IPS DF 6.9 (cell line): ENCODE data around the gene DUSP11.
"Not testable (repeated sequence)": the region's sequence is repeated elsewhere in the genome, so short reads cannot be mapped to it uniquely, and the experiment has no call there.

Source experiments
- DNase-seq: peaks from one replicate; pipeline ENCODE4 v3.0.0-alpha.2; 2013; ENCODE audit warnings: low read depth, low spot score
- H3K27ac ChIP-seq: one replicate; pipeline ENCODE4 v1.5.1; 2013; ENCODE audit warnings: low read length, control low read depth
- H3K27me3 ChIP-seq: 2 replicates; pipeline ENCODE4 v1.6.1; 2013; ENCODE audit warnings: mild to moderate bottlenecking, low read length; ENCODE audit not compliant: control insufficient read depth, insufficient read depth
- H3K36me3 ChIP-seq: 2 replicates; pipeline ENCODE4 v1.6.1; 2013; ENCODE audit warnings: low read length; ENCODE audit not compliant: control insufficient read depth, insufficient read depth
- H3K4me1 ChIP-seq: 2 replicates; pipeline ENCODE4 v1.6.1; 2013; ENCODE audit warnings: low read length; ENCODE audit not compliant: control insufficient read depth, insufficient read depth
- H3K4me3 ChIP-seq: 2 replicates; pipeline ENCODE4 v1.5.1; 2013; ENCODE audit warnings: mild to moderate bottlenecking, low read length
- H3K9me3 ChIP-seq: 2 replicates; pipeline ENCODE4 v1.6.1; 2013; ENCODE audit warnings: low read length, inconsistent platforms; ENCODE audit not compliant: control insufficient read depth, insufficient read depth
- WGBS: extraction: QIAGEN DNeasy Blood & Tissue Kit; methylation state at CpG from one replicate; pipeline ENCODE4 v1.1.7; 2013; ENCODE audit warnings: mixed read lengths, missing lambda C conversion rate; ENCODE audit not compliant: insufficient read length, insufficient coverage; 5-methylcytosine and 5-hydroxymethylcytosine counted together

The DUSP11 gene

GRCh38 chr2:73776381-73776780, 3.5 kb downstream of the DUSP11 start:
- no CpG with 5 or more reads among the region's 4 CpGs for WGBS
- DNase-seq: no peak

DNA sequence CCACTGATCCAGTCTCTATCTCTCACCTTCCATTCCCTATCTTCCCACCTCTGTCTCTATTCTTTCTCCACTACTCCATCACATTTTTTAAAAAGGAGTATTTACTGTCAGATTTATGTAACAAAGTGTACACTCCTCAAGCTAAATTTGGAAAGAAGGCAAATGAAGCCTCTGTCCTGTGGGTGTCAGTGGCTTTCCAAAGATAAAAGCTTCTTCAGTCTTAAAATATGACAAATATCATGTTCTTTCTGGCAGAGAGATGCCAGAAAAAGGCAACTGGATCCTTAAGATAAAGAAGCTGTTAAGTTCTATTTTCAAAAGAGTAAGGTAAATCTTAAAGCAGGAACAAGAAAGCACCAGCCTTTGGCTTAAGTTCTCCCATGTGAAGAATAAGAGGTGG, 7.1 kb downstream of the DUSP11 start:
- Histone ChIP-seq H3K9me3 (no peaks in the 10 kb centered on the region), H3K27ac (no peak overlapping the region), H3K4me1 (no peaks in the 10 kb centered on the region), H3K36me3 (no peaks in the 10 kb centered on the region), H3K4me3 (no peak overlapping the region), H3K27me3 (no peaks in the 10 kb centered on the region)
- no peak for DNase-seq

More at GRCh38 chr2:73776381-73776780, 3.5 kb downstream of the DUSP11 start:
- Histone ChIP-seq H3K27me3 (no peaks in the 10 kb centered on the region), H3K9me3 (no peaks in the 10 kb centered on the region), H3K36me3 (no peaks in the 10 kb centered on the region), H3K4me1 (no peaks in the 10 kb centered on the region), H3K4me3 (no peak overlapping the region), H3K27ac (no peak overlapping the region)

DNA sequence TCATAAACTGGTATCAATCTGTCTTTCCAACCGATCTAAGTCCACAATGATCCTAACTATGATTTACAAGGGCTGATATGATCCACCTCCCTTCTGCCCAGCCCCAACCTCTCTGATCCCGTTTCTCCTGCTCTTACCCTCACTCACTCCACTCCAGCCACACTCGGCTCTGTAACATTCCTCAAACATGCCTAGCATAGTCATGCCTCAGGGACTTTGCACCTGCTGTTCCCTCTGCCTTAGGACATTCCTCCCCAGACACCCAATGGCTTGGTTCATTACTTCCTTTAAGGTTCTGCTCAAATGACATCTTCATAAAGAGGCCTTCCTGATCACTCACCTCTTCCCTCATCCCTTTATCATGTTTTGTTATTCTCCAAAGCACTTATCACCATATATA, 9.2 kb downstream of the DUSP11 start:
- H3K4me3 ChIP-seq: no peak overlapping the region
- H3K4me1 ChIP-seq: no peaks in the 10 kb centered on the region
- no peaks in the 10 kb centered on the region; the same call in 1 of the 2 replicates for H3K36me3 ChIP-seq
- WGBS: no CpG with 5 or more reads among the region's 3 CpGs
- H3K9me3 ChIP-seq: no peaks in the 10 kb centered on the region
- no peaks in the 10 kb centered on the region for H3K27me3 ChIP-seq
- DNase-seq: no peak
- no peak overlapping the region for H3K27ac ChIP-seq

GRCh38 chr2:73766994-73767393, 12.9 kb downstream of the DUSP11 start:
- Histone ChIP-seq H3K9me3 (no peaks in the 10 kb centered on the region), H3K27me3 (no peaks in the 10 kb centered on the region), H3K4me3 (no peak overlapping the region), H3K27ac (no peak overlapping the region), H3K36me3 (peaks cover 2% of the 10 kb centered on the region; the same call in 1 of the 2 replicates), H3K4me1 (no peaks in the 10 kb centered on the region)
- DNase-seq: no peak
- WGBS: 100% methylated on average over 3 of the region's 4 CpGs

GRCh38 chr2:73766349-73766748, 13.6 kb downstream of the DUSP11 start:
- Histone ChIP-seq H3K36me3 (peaks cover 2% of the 10 kb centered on the region; the same call in 1 of the 2 replicates), H3K4me1 (no peaks in the 10 kb centered on the region), H3K9me3 (no peaks in the 10 kb centered on the region), H3K4me3 (no peak overlapping the region), H3K27ac (no peak overlapping the region), H3K27me3 (no peaks in the 10 kb centered on the region)
- no CpG with 5 or more reads among the region's 1 CpG for WGBS
- no peak for DNase-seq

DNA sequence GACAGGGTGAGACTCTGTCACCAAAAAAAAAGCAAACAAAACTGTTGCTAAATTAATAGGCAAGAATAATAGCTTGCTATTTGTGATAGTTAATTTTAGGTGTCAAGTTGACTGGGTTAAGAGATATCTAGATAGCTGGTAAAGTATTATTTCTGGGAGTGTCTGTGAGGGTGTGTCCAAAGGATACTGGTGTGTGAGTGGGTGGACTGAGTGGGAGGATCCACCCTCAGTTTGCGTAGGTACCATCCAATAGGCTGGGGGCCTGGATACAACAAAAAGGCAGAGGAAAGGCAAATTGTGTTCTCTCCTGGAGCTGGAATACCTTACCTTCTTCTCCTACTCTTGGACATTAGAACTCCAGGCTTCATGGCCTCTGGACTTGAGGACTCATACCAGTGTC, 15.0 kb downstream of the DUSP11 start:
- no peaks in the 10 kb centered on the region for H3K4me1 ChIP-seq
- no CpG with 5 or more reads among the region's 1 CpG for WGBS
- H3K27me3 ChIP-seq: no peaks in the 10 kb centered on the region
- no peaks in the 10 kb centered on the region for H3K9me3 ChIP-seq
- no peak overlapping the region for H3K27ac ChIP-seq
- H3K4me3 ChIP-seq: no peak overlapping the region
- peaks cover 2% of the 10 kb centered on the region; the same call in 1 of the 2 replicates for H3K36me3 ChIP-seq
- no peak for DNase-seq

GRCh38 chr2:73762571-73762970, 17.3 kb downstream of the DUSP11 start:
- Histone ChIP-seq H3K9me3 (no peaks in the 10 kb centered on the region), H3K27ac (no peak overlapping the region), H3K4me1 (no peaks in the 10 kb centered on the region), H3K36me3 (peaks cover 2% of the 10 kb centered on the region; the same call in 1 of the 2 replicates), H3K4me3 (no peak overlapping the region), H3K27me3 (no peaks in the 10 kb centered on the region)
- WGBS: no CpG with 5 or more reads among the region's 1 CpG
- no peak for DNase-seq

DNA sequence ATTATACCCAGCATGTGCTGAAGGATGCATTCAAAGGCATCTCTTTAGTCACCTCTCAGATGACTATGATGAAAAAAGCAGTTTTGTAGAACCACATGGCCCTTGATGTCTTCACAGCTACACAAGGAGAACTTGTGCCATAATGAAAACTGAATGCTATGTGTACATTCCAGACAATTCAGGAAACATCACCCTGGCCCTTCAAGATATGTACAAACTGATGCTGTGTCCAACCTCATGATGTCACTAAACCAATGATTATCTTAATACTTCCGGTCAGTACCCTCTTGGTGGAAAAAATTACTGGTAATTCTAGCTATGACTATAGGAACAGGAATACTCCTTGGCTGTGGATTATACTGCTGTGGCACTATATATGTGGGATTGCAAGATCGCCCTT, 20.0 kb downstream of the DUSP11 start:
- WGBS: no CpG with 5 or more reads among the region's 2 CpGs
- no peaks in the 10 kb centered on the region for H3K4me1 ChIP-seq
- H3K9me3 ChIP-seq: no peaks in the 10 kb centered on the region; the same call in none of the 2 replicates
- H3K27me3 ChIP-seq: 0 out of 2 replicates have a peak, but pooled peaks cover 1% of the 10 kb centered on the region
- H3K4me3 ChIP-seq: no peak overlapping the region
- H3K27ac ChIP-seq: no peak overlapping the region
- peaks cover 3% of the 10 kb centered on the region; the same call in 1 of the 2 replicates for H3K36me3 ChIP-seq
- no peak for DNase-seq

GRCh38 chr2:73759285-73759764, 20.6 kb downstream of the DUSP11 start:
- H3K9me3 ChIP-seq: no peaks in the 10 kb centered on the region; the same call in none of the 2 replicates
- no CpG with 5 or more reads among the region's 3 CpGs for WGBS
- H3K4me1 ChIP-seq: no peaks in the 10 kb centered on the region
- 0 out of 2 replicates have a peak, but pooled peaks cover 1% of the 10 kb centered on the region for H3K27me3 ChIP-seq
- H3K36me3 ChIP-seq: peaks cover 3% of the 10 kb centered on the region; the same call in 1 of the 2 replicates
- DNase-seq: no peak
- H3K4me3 ChIP-seq: no peak overlapping the region
- H3K27ac ChIP-seq: no peak overlapping the region

DNA sequence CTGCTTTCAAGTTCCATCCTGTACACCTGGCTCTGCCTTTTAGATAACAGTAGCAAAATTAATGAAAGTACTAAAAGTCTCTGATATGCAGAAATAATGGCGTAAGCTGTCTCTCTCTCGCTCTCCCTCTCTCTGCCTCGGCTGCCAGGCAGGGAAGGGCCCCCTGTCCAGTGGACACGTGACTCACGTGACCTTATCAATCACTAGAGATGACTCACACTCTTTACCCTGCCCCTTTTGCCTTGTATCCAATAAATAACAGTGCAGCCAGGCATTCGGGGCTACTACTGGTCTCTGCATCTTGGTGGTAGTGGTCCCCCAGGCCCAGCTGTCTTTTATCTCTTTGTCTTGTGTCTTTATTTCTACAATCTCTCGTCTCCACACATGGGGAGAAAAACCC, 25.6 kb downstream of the DUSP11 start:
- H3K36me3 ChIP-seq: not testable (repeated sequence)
- no CpG with 5 or more reads among the region's 7 CpGs for WGBS

GRCh38 chr2:73749314-73749713, 30.6 kb downstream of the DUSP11 start:
- Histone ChIP-seq H3K27ac (no peak overlapping the region), H3K9me3 (no peaks in the 10 kb centered on the region), H3K4me1 (no peaks in the 10 kb centered on the region), H3K27me3 (no peaks in the 10 kb centered on the region), H3K36me3 (no peaks in the 10 kb centered on the region), H3K4me3 (no peak overlapping the region)
- no CpG with 5 or more reads among the region's 2 CpGs for WGBS
- no peak for DNase-seq

More for the DNA sequence above, 25.6 kb downstream of the DUSP11 start:
- not testable (repeated sequence) for H3K4me1 ChIP-seq, H3K27me3 ChIP-seq, H3K9me3 ChIP-seq, H3K4me3 ChIP-seq, DNase-seq, H3K27ac ChIP-seq
